Endodermal cell (in vitro differentiated cells): Measurements from ENCODE around the gene CC2D1B. TPM values are rescaled to one million over a fixed set of nuclear protein-coding genes. Genes with fewer than 3 reads are reported as not detected.

Source experiments
- DNase-seq: peaks from one replicate; pipeline ENCODE4 v3.0.0-alpha.2; 2017
- H3K27ac ChIP-seq: 2 replicates; pipeline ENCODE4 v1.5.1; 2013; ENCODE audit warnings: mild to moderate bottlenecking, low read depth, low read length, moderate library complexity
- H3K27me3 ChIP-seq: 2 replicates; pipeline ENCODE4 v1.6.1; 2013; ENCODE audit warnings: mild to moderate bottlenecking, low read length, moderate library complexity; ENCODE audit not compliant: insufficient read depth, control insufficient read depth, poor library complexity, severe bottlenecking
- H3K36me3 ChIP-seq: 2 replicates; pipeline ENCODE4 v1.7.0; 2013; ENCODE audit warnings: mild to moderate bottlenecking, low read length, moderate library complexity; ENCODE audit not compliant: control insufficient read depth, insufficient read depth
- H3K4me1 ChIP-seq: one replicate; pipeline ENCODE4 v1.7.0; 2013; ENCODE audit warnings: low read length; ENCODE audit not compliant: control insufficient read depth, insufficient read depth
- H3K4me3 ChIP-seq: 2 replicates; pipeline ENCODE4 v1.5.1; 2013; ENCODE audit warnings: mild to moderate bottlenecking, low read length, moderate library complexity
- H3K9ac ChIP-seq: 2 replicates; pipeline ENCODE4 v1.6.1; 2013; ENCODE audit warnings: mild to moderate bottlenecking, low read length, moderate library complexity; ENCODE audit not compliant: poor library complexity, severe bottlenecking; ENCODE audit errors: extremely low read depth
- H3K9me3 ChIP-seq: 2 replicates; pipeline ENCODE4 v1.6.1; 2013; ENCODE audit warnings: mild to moderate bottlenecking, low read length, moderate library complexity; ENCODE audit not compliant: control insufficient read depth
- H3K27ac Mint-ChIP-seq: 2 replicates; pipeline ENCODE4 v1.8.0; 2020; ENCODE audit warnings: mixed read lengths
- H3K27me3 Mint-ChIP-seq: 2 replicates; pipeline ENCODE4 v1.8.0; 2021; ENCODE audit warnings: mild to moderate bottlenecking, mixed read lengths; ENCODE audit not compliant: insufficient read depth
- H3K36me3 Mint-ChIP-seq: 2 replicates; pipeline ENCODE4 v1.8.0; 2020; ENCODE audit warnings: low read depth, mixed read lengths
- H3K4me1 Mint-ChIP-seq: 2 replicates; pipeline ENCODE4 v1.8.0; 2020; ENCODE audit warnings: mixed read lengths
- H3K4me3 Mint-ChIP-seq: 2 replicates; pipeline ENCODE4 v1.8.0; 2020; ENCODE audit warnings: mild to moderate bottlenecking, moderate library complexity, mixed read lengths
- H3K9me3 Mint-ChIP-seq: 2 replicates; pipeline ENCODE4 v1.8.0; 2020; ENCODE audit warnings: mild to moderate bottlenecking, mixed read lengths
- WGBS, 2 experiments: methylation state at CpG; one replicate each; pipeline versions ENCODE4 v1.1.5 to v1.1.7; 2013; ENCODE audit warnings: missing lambda C conversion rate in 2 of 2, mixed read lengths in 1 of 2; ENCODE audit not compliant: insufficient coverage in 1 of 2, insufficient read length in 1 of 2; 5-methylcytosine and 5-hydroxymethylcytosine counted together
- total RNA-seq, 2 donors: library from RNA; stranded (reverse); fragmentation: NEBNext Ultra II Directional in 1 of 2; extraction: Animal tissue kit (Norgen Biotek cat#: 25700) in 1 of 2; gene quantifications; 2 replicates in 1 of 2; 3 replicates in 1 of 2; pipeline ENCODE4 v1.2.1, GENCODE V29; 2021
- TF ChIP-seq, protein P1 (sequence below): fragments of 200-600 bp; sonication (generic); conservative IDR thresholded peaks from 2 replicates; pipeline ENCODE4 v1.5.0; 2021; ENCODE audit warnings: antibody characterized with exemption, mild to moderate bottlenecking

The CC2D1B gene
- total RNA-seq, 2 donors from 2014 or later: 32.7 to 50.1 TPM

DNA sequence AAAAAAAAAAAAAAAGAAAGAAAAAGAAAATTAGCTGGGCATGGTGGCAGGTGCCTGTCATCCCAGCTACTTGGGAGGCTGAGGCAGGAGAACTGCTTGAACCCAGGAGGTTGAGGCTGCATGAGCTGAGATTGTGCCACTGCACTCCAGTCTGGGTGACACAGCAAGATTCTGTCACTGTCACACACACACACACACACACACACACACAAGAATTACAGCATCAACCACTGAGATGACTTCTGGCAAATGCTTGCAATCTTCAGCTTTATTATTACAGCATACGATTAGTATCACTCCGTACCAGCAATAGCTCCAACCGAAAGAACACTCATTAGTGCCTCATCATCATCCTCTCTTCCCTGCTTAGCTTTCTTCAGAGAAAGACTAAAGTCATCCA, 33.6 kb upstream of the CC2D1B start:
- no peak for DNase-seq
- H3K9me3 ChIP-seq: no peaks in the 10 kb centered on the region
- H3K27ac ChIP-seq: no peak overlapping the region
- TF ChIP-seq, protein P1, sequence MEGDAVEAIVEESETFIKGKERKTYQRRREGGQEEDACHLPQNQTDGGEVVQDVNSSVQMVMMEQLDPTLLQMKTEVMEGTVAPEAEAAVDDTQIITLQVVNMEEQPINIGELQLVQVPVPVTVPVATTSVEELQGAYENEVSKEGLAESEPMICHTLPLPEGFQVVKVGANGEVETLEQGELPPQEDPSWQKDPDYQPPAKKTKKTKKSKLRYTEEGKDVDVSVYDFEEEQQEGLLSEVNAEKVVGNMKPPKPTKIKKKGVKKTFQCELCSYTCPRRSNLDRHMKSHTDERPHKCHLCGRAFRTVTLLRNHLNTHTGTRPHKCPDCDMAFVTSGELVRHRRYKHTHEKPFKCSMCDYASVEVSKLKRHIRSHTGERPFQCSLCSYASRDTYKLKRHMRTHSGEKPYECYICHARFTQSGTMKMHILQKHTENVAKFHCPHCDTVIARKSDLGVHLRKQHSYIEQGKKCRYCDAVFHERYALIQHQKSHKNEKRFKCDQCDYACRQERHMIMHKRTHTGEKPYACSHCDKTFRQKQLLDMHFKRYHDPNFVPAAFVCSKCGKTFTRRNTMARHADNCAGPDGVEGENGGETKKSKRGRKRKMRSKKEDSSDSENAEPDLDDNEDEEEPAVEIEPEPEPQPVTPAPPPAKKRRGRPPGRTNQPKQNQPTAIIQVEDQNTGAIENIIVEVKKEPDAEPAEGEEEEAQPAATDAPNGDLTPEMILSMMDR: no peak
- peaks cover 49% of the 10 kb centered on the region for H3K36me3 Mint-ChIP-seq
- H3K4me3 Mint-ChIP-seq: no peak overlapping the region
- WGBS, 2 experiments: 97 to 100% methylated on average over 2 to 3 of the region's 3 CpGs
- no peak overlapping the region for H3K9ac ChIP-seq
- peaks cover 13% of the 10 kb centered on the region for H3K4me1 Mint-ChIP-seq
- no peaks in the 10 kb centered on the region for H3K4me1 ChIP-seq
- H3K27me3 ChIP-seq: no peaks in the 10 kb centered on the region
- H3K27ac Mint-ChIP-seq: no peak overlapping the region
- peaks cover 53% of the 10 kb centered on the region for H3K36me3 ChIP-seq
- H3K4me3 ChIP-seq: no peak overlapping the region
- H3K9me3 Mint-ChIP-seq: no peaks in the 10 kb centered on the region
- H3K27me3 Mint-ChIP-seq: no peaks in the 10 kb centered on the region

DNA sequence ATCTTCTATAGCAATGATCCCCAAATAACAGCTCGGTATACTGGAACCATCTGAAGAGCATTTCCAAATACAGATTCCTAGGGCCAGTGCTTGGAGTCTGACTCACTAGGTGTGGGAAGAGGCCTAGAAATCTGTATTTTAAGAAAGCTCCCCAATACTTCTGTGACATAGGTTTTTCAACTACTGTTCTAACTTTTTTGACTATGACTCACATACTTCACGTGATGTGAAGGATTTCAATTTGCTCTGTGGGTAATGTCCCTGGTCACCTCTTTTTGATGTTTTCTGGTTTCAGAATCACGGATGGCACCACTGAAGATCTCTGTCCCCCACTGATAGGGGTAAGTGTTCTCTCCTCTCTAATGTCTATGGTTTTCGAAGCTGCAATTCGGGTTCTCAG, 27.2 kb upstream of the CC2D1B start:
- peaks cover 69% of the 10 kb centered on the region for H3K36me3 ChIP-seq
- H3K4me3 ChIP-seq: no peak overlapping the region
- H3K27me3 ChIP-seq: no peaks in the 10 kb centered on the region
- H3K27ac ChIP-seq: no peak overlapping the region
- Mint-ChIP-seq H3K4me3 (no peak overlapping the region), H3K27me3 (no peaks in the 10 kb centered on the region), H3K27ac (no peak overlapping the region), H3K9me3 (no peaks in the 10 kb centered on the region), H3K36me3 (peaks cover 70% of the 10 kb centered on the region), H3K4me1 (peaks cover 5% of the 10 kb centered on the region)
- no peaks in the 10 kb centered on the region for H3K4me1 ChIP-seq
- TF ChIP-seq, protein P1: no peak
- DNase-seq: no peak
- H3K9ac ChIP-seq: no peak overlapping the region
- 91 to 94% methylated on average over 5 of the region's 5 CpGs for WGBS, 2 experiments
- no peaks in the 10 kb centered on the region for H3K9me3 ChIP-seq

DNA sequence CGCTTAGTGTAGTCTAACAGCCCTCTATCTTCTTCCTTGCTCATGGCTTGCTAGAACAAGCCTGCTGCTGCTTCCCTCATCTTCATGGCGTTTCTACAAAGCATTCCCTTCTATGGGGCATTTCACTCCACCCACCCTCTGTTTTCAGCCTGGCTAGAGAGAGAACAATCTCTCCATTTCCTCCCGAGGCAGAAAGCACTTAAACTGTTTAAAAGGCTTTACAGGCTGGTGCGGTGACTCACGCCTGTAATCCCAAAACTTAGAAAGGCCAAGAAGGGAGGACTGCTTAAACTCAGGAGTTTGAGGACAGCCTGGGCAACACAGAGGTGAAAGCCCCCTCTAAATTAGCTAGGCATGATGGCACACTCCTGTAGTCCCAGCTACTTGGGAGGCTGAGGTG, 20.5 kb upstream of the CC2D1B start:
- Mint-ChIP-seq H3K36me3 (peaks cover 75% of the 10 kb centered on the region), H3K9me3 (no peaks in the 10 kb centered on the region), H3K4me3 (no peak overlapping the region), H3K27ac (peak overlapping the region; percentile 16), H3K27me3 (no peaks in the 10 kb centered on the region), H3K4me1 (no peaks in the 10 kb centered on the region)
- WGBS, 2 experiments: 90 to 92% methylated on average over 5 of the region's 5 CpGs
- Histone ChIP-seq H3K9ac (no peak overlapping the region), H3K4me1 (no peaks in the 10 kb centered on the region), H3K36me3 (peaks cover 76% of the 10 kb centered on the region), H3K9me3 (no peaks in the 10 kb centered on the region), H3K4me3 (no peak overlapping the region), H3K27ac (no peak overlapping the region), H3K27me3 (no peaks in the 10 kb centered on the region)
- DNase-seq: no peak
- TF ChIP-seq, protein P1: no peak
